GM19438 (cell line): ENCODE data around the gene USP14.
"Not testable (repeated sequence)": the region's sequence is repeated elsewhere in the genome, so short reads cannot be mapped to it uniquely, and the experiment has no call there.

Experiments used
- ATAC-seq: cut with Tn5 transposase; IDR thresholded peaks from one replicate; pipeline ENCODE4 v1.9.1; 2021; ENCODE audit warnings: low read depth; ENCODE audit not compliant: unreplicated experiment

USP14 gene

GRCh38 chr18:158128-159036 is at the start of gene USP14:
TSS of gene USP14 (plus strand) at chr18:158557. CDS start at chr18:158699, 142 bp downstream.
- ATAC-seq = peak; percentile 92

- not testable (repeated sequence) for ATAC-seq
Observed at GRCh38 chr18:108665-109063, 49.7 kb upstream of the USP14 start.

DNA sequence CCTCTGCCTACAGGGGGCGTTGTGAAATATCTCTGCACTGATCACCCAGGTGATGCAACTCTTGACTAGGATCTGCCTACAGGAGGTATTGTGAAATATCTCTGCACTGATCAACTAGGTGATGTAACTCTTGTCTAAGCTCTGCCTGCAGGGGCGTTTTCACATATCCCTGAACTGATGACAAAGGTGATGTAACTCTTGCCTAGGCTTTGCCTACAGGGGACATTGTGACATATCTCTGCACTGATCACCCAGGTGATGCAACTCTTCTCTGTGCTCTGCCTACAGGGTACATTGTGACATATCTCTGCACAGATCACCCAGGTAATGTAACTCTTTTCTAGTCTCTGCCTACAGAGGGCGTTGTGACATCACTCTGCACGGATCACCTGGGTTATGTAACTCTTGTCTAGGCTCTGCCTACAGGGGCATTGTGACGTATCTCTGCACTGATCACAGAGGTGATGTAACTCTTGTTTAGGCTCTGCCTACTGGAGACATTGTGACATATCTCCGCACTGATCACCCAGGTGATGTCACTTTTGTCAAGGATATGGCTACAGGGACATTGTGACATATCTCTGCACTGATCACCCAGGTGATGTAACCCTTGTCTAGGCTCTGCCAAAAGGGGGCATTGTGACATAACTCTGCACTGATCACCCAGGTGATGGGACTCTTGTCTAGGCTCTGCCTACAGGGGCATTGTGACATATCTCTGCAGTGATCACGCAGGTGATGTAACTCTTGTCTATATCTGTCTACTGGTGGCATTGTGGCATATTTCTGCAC is 49.0 kb upstream of the USP14 start:
- not testable (repeated sequence) for ATAC-seq

DNA sequence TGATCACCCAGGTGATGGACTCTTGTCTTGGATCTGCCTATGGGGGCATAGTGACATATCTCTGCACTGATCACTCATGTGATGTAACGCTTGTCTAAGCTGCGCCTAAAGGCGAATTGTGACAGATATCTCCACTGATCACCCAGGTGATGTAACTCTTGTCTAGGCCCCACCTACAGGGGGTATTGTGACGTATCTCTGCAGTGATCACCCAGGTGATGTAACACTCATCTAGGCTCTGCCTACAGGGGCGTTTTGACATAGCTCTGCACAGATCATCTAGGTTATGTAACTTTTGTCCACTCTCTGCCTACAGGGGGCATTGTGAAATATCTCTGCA is 48.5 kb upstream of the USP14 start:
- ATAC-seq = not testable (repeated sequence)

GRCh38 chr18:110351-111201 is 47.8 kb upstream of the USP14 start:
- ATAC-seq = not testable (repeated sequence)

DNA sequence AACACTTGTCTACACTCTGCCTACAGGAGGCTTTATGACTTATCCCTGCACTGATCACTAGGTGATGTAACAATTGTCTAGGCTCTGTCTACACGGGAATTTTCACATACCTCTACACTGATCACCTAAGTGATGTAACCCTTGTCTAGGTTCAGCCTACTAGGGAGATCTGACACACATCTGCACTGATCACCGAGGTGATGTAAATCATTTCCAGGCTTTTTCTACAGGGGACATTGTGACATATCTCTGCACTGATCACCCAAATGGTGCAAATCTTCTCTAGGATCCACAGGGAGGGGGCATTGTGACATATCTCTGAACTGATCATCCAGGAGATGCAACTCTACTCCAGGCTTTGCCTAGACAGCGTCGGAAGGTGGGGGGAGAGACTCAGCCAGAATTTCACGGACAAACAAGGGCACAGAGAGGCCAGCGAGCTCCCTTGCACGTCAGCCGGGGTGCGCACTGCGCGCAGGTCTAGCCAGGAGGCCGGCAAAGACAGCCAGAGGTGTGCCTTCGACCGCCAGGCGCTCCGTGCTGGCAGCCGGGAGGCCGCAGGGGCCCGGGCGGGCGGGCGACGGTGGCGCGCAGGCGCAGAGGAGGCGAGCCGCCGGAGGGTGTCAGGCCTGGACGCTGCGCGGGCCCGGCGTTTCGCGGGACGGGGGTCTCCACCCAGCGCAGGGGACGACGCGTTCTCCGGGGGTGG is 46.9 kb upstream of the USP14 start:
- peak; percentile 34 for ATAC-seq

- ATAC-seq = not testable (repeated sequence)
Observed at GRCh38 chr18:112015-112733, 46.2 kb upstream of the USP14 start.

DNA sequence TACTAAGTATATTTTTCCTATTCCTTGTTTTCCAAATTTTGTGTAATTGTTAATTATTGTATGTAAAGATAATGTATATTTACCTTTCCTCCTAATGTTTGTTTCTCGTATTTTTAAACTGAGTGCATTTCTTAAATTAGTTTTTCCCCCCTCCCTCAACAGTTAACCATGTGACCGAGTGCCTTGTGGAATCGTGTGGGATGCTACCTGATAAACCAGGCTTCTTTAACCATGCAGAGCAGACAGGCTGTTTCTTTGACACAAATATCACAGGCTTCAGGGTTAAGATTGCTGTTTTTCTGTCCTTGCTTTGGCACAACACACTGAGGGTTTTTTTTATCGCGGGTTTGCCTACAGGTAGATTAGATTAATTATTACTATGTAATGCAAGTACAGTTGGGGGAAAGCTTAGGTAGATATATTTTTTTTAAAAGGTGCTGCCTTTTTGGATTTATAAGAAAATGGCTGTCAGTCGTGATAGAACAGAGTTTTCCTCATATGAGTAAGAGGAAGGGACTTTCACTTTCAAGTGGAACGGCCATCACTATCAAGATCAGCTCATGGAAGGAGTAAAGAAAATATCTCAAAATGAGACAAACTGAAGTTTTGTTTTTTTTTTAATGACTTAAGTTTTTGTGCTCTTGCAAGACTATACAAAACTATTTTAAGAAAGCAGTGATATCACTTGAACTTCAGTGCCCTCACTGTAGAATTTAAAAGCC is 37.7 kb upstream of the USP14 start:
- ATAC-seq = not testable (repeated sequence)

- no peak for ATAC-seq
Observed at GRCh38 chr18:135045-135444, 23.3 kb upstream of the USP14 start.

DNA sequence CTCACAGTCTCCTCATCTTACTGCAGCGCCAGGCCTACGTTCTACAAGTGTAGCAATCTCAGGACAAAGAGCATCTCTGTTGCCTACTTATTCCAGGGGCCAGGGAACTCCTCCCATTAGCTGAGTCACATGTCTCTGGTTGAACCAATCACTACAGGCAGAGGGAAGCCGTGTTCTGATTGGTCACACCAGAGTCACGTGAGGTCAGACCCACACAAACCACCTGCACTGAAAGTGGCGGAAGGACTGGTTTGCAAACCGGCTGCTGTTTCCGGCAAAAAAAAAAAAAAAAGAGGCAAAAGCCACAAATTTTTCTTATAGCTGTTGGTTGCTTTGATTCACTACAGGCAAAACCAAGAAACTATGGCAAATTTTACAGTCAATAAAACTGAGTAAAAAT is 21.9 kb upstream of the USP14 start:
- ATAC-seq = no peak

DNA sequence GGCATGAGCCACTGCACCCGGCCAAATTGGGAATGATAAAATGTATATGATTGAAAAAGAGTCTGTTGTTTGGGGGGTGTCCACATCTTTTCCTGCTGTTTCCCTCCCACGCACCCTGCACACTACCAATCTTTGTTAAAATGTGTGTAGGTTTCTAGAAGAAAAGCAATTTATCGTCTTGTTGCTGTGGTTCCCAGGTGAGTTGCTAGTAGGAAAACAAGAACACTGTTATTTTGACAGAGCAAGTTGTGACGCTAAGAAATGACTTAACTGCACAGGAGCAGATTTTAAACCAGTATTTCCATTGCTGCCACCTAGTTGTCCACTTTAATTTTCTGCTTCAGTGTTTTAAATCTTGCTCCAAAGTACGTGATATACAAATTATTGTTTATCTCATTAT is 21.0 kb upstream of the USP14 start:
- no peak for ATAC-seq

- ATAC-seq = no peak
Observed at GRCh38 chr18:140670-141266, 17.6 kb upstream of the USP14 start.

DNA sequence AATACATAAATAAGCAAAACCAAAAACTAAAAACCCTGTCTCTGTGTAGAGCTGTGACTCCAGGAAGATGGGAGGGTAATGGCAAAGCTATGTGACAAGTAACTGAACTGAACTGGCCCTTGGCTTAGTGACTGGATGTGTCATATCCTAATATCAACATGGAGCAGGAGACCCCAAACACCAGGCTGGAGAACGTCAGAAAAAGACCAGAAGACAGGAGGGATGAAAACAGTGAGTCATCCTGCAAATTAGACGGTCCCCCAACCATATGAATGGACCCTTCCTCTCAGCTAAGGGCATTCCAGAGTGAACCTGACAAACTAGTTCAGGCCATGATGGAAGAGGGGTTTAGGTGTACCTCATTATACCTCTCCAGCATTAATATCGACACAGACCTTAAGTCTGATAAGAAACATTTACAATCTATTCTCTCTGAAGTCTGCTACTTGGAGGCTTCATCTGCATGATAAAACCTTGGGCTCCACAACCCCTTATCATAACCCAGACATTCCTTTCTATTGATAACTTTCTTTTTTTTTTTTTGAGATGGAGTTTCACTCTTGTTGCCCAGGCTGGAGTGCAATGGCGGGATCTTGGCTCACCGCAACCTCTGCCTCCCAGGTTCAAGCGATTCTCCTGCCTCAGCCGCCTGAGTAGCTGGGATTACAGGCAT is 15.6 kb upstream of the USP14 start:
- not testable (repeated sequence) for ATAC-seq

GRCh38 chr18:148841-149240 is 9.5 kb upstream of the USP14 start:
- ATAC-seq = no peak

DNA sequence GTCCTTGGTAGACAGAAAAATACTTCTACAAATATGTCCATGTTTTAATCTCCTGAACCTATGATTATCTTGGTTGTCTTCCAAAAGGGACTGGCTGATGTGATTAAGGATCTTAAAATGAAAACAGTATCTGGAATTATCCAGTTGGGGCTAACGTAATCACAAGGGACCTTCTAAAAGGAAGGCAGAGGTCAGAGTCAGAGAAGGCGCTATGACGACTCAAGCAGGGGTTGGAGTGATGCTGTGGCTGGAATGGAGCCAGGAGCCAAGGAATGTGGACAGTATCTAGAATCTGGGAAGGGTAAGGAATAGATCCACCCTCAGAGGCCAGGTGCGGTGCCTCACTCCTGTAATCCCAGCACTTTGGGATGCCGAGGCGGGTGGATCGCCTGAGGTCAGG is 4.2 kb upstream of the USP14 start:
- no peak for ATAC-seq

DNA sequence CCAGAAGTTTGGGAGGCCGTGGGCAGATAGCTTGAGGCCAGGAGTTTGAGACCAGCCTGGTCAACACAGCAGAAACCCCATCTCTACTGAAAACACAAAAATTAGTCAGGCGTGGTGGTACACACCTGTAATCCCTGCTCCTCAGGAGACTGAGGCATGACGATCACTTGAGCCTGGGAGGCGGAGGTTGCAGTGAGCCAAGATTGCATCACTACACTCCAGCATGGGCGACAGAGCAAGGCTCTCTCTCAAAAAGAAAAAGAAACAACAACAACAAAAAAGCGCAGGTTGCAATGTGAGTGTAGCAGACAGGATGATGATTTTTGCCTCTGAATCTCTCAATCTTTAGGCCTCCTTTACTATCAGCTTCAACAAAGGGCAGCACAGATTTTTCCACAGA is 2.7 kb upstream of the USP14 start:
- ATAC-seq = no peak

GRCh38 chr18:156514-157230 is 1.7 kb upstream of the USP14 start:
- no peak for ATAC-seq
